ENCODE results near the gene FGL2. TPM values are rescaled to one million over a fixed set of nuclear protein-coding genes. Genes with fewer than 3 reads are reported as not detected.

FGL2 gene
- total RNA-seq, 2 experiments from 2014 or later, result 1.5 to 1.6 TPM

DNA sequence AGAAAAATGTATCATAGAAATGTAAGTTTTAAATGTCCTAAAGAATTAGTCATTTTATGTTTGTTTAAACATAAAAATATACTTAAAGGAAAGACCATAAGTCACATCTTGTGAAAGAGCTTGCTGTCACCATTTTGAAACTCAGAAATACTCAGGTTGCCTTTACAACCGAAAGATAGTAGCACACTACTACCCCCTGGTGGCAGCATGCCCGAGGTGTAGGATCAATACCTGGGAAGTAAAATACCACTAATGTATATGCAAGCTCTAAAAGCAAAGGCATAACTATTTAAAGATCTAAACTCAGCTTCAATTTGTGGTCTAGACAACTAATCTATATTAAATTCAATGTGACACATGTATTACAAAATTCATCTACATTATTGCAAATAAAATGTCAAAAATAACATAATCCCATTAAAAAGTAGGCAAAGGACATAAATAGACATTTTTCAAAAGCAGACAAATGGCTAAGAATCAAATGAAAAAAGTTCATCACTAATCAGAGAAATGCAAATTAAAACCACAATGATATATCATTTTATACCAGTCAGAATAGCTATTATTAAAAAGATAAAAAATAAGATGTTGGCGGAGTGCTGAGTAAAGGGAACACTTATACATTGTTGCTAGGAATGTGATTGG lies 47.7 kb upstream of the FGL2 start:
- Mint-ChIP-seq H3K4me3 (no peak overlapping the region), H3K4me1 (ENCODE audit: low read depth) (no peaks in the 10 kb centered on the region), H3K27ac (no peak overlapping the region), H3K9me3 (no peaks in the 10 kb centered on the region), H3K36me3 (ENCODE audit: low read depth) (no peaks in the 10 kb centered on the region), H3K27me3 (no peaks in the 10 kb centered on the region)
- POLR2A ChIA-PET, result interaction anchor here (1.0 to 2.2 kb wide), 2 partner anchors 24 to 125 kb away, joined by 3 to 15 read pairs; partner anchors contain the start of gene CCDC146
- Histone ChIP-seq H3K27ac (ENCODE audit: low read depth in 1 of 2, low read length in 2 of 2) (no peak overlapping the region), H3K9me3 (ENCODE audit: control insufficient read depth in 1 of 2, insufficient read depth in 1 of 2, low read length in 2 of 2) (no peaks in the 10 kb centered on the region), H3K27me3 (ENCODE audit: control insufficient read depth in 1 of 2, insufficient read depth in 2 of 2, low read length in 2 of 2) (no peaks in the 10 kb centered on the region), H3K36me3 (ENCODE audit: insufficient read depth, low read length) (no peaks in the 10 kb centered on the region), H3K4me1 (ENCODE audit: insufficient read depth, low read length) (no peaks in the 10 kb centered on the region), H3K4me3 (ENCODE audit: low read length) (no peak overlapping the region)
- DNase-seq (peak; percentile 78 to 94 (median 86)), ATAC-seq (ENCODE audit: poor library complexity) (peak; percentile 99)
- CTCF ChIA-PET, result interaction anchor here (0.6 to 1.7 kb wide), 17 partner anchors 8 to 156 kb away, joined by 3 to 13 read pairs (median 4); partner anchors contain the start of genes CCDC146 and FGL2
- intact Hi-C loops (cut with DNase I, micrococcal nuclease), result loop anchor here (2.0 to 10.0 kb wide), 4 partner anchors 85 to 733 kb away; partner anchors contain the start of genes CCDC146 (in 1 of the 2) and UPK3B (in 1 of the 2)
- peak; percentile 85 for TF ChIP-seq CTCF (IDR thresholded peaks at IDR 0.05)

GRCh38 chr7:77246026-77246640 lies 46.5 kb upstream of the FGL2 start:
- Mint-ChIP-seq H3K27ac (no peak overlapping the region), H3K9me3 (no peaks in the 10 kb centered on the region), H3K36me3 (ENCODE audit: low read depth) (peaks cover 6% of the 10 kb centered on the region), H3K4me3 (no peak overlapping the region), H3K4me1 (ENCODE audit: low read depth) (no peaks in the 10 kb centered on the region), H3K27me3 (no peaks in the 10 kb centered on the region)
- CTCF ChIA-PET, result interaction anchor here (1.4 to 1.7 kb wide), 6 partner anchors 8 to 124 kb away, joined by 4 to 13 read pairs (median 7); partner anchors contain the start of genes CCDC146 and FGL2
- Histone ChIP-seq H3K9me3 (ENCODE audit: control insufficient read depth in 1 of 2, insufficient read depth in 1 of 2, low read length in 2 of 2) (no peaks in the 10 kb centered on the region), H3K27me3 (ENCODE audit: control insufficient read depth in 1 of 2, insufficient read depth in 2 of 2, low read length in 2 of 2) (no peaks in the 10 kb centered on the region), H3K36me3 (ENCODE audit: insufficient read depth, low read length) (no peaks in the 10 kb centered on the region), H3K4me1 (ENCODE audit: insufficient read depth, low read length) (no peaks in the 10 kb centered on the region), H3K27ac (ENCODE audit: low read depth in 1 of 2, low read length in 2 of 2) (no peak overlapping the region), H3K4me3 (ENCODE audit: low read length) (no peak overlapping the region)
- TF ChIP-seq CTCF (IDR thresholded peaks at IDR 0.05), result no peak
- intact Hi-C loops (cut with DNase I, micrococcal nuclease), result loop anchor here (2.0 to 10.0 kb wide), 4 partner anchors 86 to 731 kb away; partner anchors contain the start of genes CCDC146 (in 1 of the 2) and UPK3B (in 1 of the 2)
- DNase-seq (peak in 1 of 14 experiments; percentile 15), ATAC-seq (ENCODE audit: poor library complexity) (no peak)
- POLR2A ChIA-PET, result interaction anchor here (1.0 to 2.2 kb wide), 2 partner anchors 25 to 124 kb away, joined by 3 to 15 read pairs; partner anchors contain the start of gene CCDC146

DNA sequence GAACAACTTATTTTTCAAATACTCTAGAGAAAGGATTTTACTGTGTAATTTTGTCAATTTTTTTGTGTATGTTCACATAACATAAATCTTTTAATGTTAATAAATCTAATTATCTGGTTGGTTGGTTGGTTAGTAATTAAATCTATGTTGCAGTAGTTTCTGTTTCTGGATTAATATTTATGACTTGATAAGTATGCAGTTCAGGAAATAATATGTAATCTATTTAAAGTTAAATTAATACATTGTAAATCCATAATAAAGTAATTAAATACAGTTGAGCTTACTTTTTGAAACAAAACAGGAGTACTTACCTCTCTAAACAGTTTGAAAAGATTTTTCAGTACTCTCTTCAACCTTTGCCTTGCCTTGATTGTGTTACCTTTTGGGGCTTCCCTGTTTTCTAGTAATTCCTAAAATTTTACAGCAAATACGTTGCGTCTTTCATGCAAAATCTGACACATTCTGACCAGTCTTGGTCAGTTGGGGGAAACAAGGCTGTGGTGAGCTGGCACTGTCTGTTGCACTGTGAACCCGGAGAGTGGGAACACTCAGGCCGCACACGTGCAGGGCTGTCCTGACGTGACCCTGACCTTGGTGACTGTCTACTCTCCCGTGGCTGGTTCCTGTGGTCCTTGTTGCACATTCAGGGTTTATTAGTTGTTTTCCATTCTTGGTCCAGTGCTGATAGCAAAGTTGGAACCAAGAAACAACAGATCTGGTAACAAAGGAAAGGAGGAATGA lies 45.6 kb upstream of the FGL2 start:
- H3K27me3 ChIP-seq (ENCODE audit: control insufficient read depth in 1 of 2, insufficient read depth in 2 of 2, low read length in 2 of 2), result no peaks in the 10 kb centered on the region
- H3K4me1 Mint-ChIP-seq (ENCODE audit: low read depth), result no peaks in the 10 kb centered on the region
- ChIA-PET CTCF (no interaction called here), POLR2A (no interaction called here)
- TF ChIP-seq CTCF (IDR thresholded peaks at IDR 0.05), result no peak
- H3K27ac Mint-ChIP-seq, result no peak overlapping the region
- H3K36me3 ChIP-seq (ENCODE audit: insufficient read depth, low read length), result no peaks in the 10 kb centered on the region
- ATAC-seq (ENCODE audit: poor library complexity) (no peak), DNase-seq (peak in 2 of 14 experiments; percentile 22 to 40)
- H3K27me3 Mint-ChIP-seq, result no peaks in the 10 kb centered on the region
- intact Hi-C loops (cut with DNase I, micrococcal nuclease), result loop anchor here in 1 of 2 experiments (5.0 to 10.0 kb wide), 2 partner anchors 87 to 730 kb away; partner anchors contain the start of gene UPK3B
- H3K4me3 ChIP-seq (ENCODE audit: low read length), result no peak overlapping the region
- H3K9me3 ChIP-seq (ENCODE audit: control insufficient read depth in 1 of 2, insufficient read depth in 1 of 2, low read length in 2 of 2), result no peaks in the 10 kb centered on the region
- peaks cover 6% of the 10 kb centered on the region for H3K36me3 Mint-ChIP-seq (ENCODE audit: low read depth)
- no peak overlapping the region for H3K27ac ChIP-seq (ENCODE audit: low read depth in 1 of 2, low read length in 2 of 2)
- no peaks in the 10 kb centered on the region for H3K9me3 Mint-ChIP-seq
- H3K4me3 Mint-ChIP-seq, result no peak overlapping the region
- H3K4me1 ChIP-seq (ENCODE audit: insufficient read depth, low read length), result no peaks in the 10 kb centered on the region
